Measurements from ENCODE around the gene UBL5. TPM values are rescaled to one million over a fixed set of nuclear protein-coding genes. Genes with fewer than 3 reads are reported as not detected.
A peak's percentile ranks its signal among the peaks of the same experiment; 100 is the strongest.

Gene UBL5
- total and polyA plus RNA-seq, 4 donors: 155 to 339 (median 205) TPM

DNA sequence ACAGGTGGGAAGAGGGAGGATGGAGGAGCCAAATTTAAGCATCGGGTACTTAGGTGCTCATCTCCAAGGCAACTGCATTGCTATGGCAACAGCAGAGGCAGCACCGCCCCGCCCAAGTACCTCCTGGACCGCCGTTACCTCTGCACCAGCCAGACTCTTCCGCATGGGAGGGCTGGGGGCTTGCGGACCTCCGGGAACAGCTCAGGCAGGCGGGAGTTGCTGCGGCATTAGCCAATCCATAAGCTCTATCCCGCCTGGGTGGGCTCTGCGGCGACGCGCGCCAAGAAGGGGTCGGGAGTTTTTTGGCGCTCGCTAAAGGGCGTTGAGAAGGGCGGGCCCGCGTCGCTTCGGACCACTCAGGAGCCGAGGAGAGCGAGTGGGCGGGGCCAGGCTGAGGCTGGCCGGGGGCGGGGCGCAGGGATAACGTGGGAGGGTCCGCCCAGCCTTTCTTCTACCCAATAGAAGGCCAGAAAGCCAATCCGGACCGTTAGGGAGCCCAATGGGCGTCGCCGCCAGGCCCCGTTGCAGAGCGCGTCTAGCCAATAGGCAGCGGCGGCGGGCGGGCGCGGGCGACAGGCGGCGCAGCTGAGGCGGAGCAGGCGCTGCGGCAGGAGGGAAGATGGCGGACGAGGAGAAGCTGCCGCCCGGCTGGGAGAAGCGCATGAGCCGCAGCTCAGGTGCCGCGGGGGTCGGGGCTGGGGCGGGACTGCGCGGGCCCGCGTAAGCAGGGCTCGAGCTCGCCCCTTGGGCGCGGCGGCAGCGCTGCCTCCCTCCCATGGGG lies 7.2 kb downstream of the UBL5 start, which contains the start of gene PIN1 (continued):
- peak; percentile 50 for TF ChIP-seq CTCF (IDR thresholded peaks at IDR 0.05; ENCODE audit: low read depth, low read length, missing input control)

- DNase-seq (ENCODE audit: low spot score): no peak
- Histone ChIP-seq H3K36me3 (ENCODE audit: control insufficient read depth in 4 of 4, insufficient read depth in 3 of 4, low read depth in 1 of 4, low read length in 3 of 4) (peaks cover 0 to 3% (median 1%) of the 10 kb centered on the region in 4 donors), H3K27me3 (ENCODE audit: control insufficient read depth in 4 of 4, insufficient read depth in 4 of 4, low read length in 3 of 4) (no peaks in the 10 kb centered on the region), H3K4me1 (ENCODE audit: control insufficient read depth in 4 of 4, insufficient read depth in 4 of 4, low read length in 3 of 4) (peaks cover 3 to 21% (median 15%) of the 10 kb centered on the region in 4 donors), H3K4me3 (ENCODE audit: low read depth in 1 of 3, low read length in 3 of 3) (peak overlapping the region; percentile 65 to 94 (median 80)), H3K27ac (ENCODE audit: low read depth in 1 of 2, low read length in 2 of 2) (no peak overlapping the region), H3K9ac (ENCODE audit: low read depth in 1 of 2, low read length in 2 of 2) (no peak overlapping the region), H3K9me3 (ENCODE audit: control insufficient read depth in 4 of 4, low read length in 3 of 4) (no peaks in the 10 kb centered on the region)
- TF ChIP-seq MAX (IDR thresholded peaks at IDR 0.05) (no peak), GABPA (IDR thresholded peaks at IDR 0.05 in 1 of 2, conservative IDR thresholded peaks at IDR 0.05 in 1 of 2) (no peak), CTCF (IDR thresholded peaks at IDR 0.05; ENCODE audit: low read depth, low read length, missing input control) (no peak), EGR1 (IDR thresholded peaks at IDR 0.05; ENCODE audit: low read depth in 2 of 2) (no peak), HNF4G (IDR thresholded peaks at IDR 0.05) (no peak), REST (IDR thresholded peaks at IDR 0.05) (no peak), RXRA (IDR thresholded peaks at IDR 0.05) (no peak), SP1 (IDR thresholded peaks at IDR 0.05) (no peak), ZBTB33 (IDR thresholded peaks at IDR 0.05) (no peak), HNF4A (conservative IDR thresholded peaks at IDR 0.05) (no peak), FOXA2 (IDR thresholded peaks at IDR 0.05) (no peak), RAD21 (IDR thresholded peaks at IDR 0.05) (no peak), YY1 (IDR thresholded peaks at IDR 0.05) (no peak), FOXA1 (IDR thresholded peaks at IDR 0.05) (no peak)
- TF ChIP-seq, protein P1, sequence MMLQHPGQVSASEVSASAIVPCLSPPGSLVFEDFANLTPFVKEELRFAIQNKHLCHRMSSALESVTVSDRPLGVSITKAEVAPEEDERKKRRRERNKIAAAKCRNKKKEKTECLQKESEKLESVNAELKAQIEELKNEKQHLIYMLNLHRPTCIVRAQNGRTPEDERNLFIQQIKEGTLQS (IDR thresholded peaks at IDR 0.05): no peak
- 4% methylated on average over 28 of the region's 28 CpGs for WGBS
Measured at GRCh38 chr19:9835507-9835949, 7.8 kb downstream of the UBL5 start.

All from liver (tissue), 9 donors.